IPS-20b (cell line): ENCODE results near the gene CLMN.

Experiments
- H3K27ac ChIP-seq: one replicate; pipeline ENCODE4 v1.5.1; 2013; ENCODE audit warnings: low read length
- H3K27me3 ChIP-seq: 2 replicates; pipeline ENCODE4 v1.6.1; 2013; ENCODE audit warnings: mild to moderate bottlenecking, low read length, inconsistent platforms; ENCODE audit not compliant: insufficient read depth
- H3K36me3 ChIP-seq: 2 replicates; pipeline ENCODE4 v1.6.1; 2013; ENCODE audit warnings: low read depth, mild to moderate bottlenecking, inconsistent platforms, low read length, moderate library complexity; ENCODE audit not compliant: insufficient read depth
- H3K4me1 ChIP-seq: 2 replicates; pipeline ENCODE4 v1.6.1; 2013; ENCODE audit warnings: mild to moderate bottlenecking, control low read depth, inconsistent platforms, low read length, moderate library complexity; ENCODE audit not compliant: insufficient read depth
- H3K4me3 ChIP-seq: 2 replicates; pipeline ENCODE4 v1.5.1; 2013; ENCODE audit warnings: mild to moderate bottlenecking, low read length, inconsistent platforms
- H3K9ac ChIP-seq: 2 replicates; pipeline ENCODE4 v1.6.1; 2013; ENCODE audit warnings: low read depth, mild to moderate bottlenecking, inconsistent platforms, low read length, moderate library complexity
- H3K9me3 ChIP-seq: 2 replicates; pipeline ENCODE4 v1.6.1; 2013; ENCODE audit warnings: mild to moderate bottlenecking, low read depth, low read length, inconsistent platforms; ENCODE audit not compliant: insufficient read depth

The CLMN gene

GRCh38 chr14:95340201-95340697 lies 20.5 kb upstream of the CLMN start:
- Histone ChIP-seq H3K4me1 (no peaks in the 10 kb centered on the region), H3K9me3 (no peaks in the 10 kb centered on the region), H3K27me3 (no peaks in the 10 kb centered on the region), H3K9ac (no peak overlapping the region), H3K27ac (no peak overlapping the region), H3K4me3 (no peak overlapping the region), H3K36me3 (no peaks in the 10 kb centered on the region)

GRCh38 chr14:95339301-95339865 lies 19.7 kb upstream of the CLMN start:
- H3K4me3 ChIP-seq, result no peak overlapping the region
- no peaks in the 10 kb centered on the region for H3K4me1 ChIP-seq
- no peak overlapping the region for H3K9ac ChIP-seq
- H3K27ac ChIP-seq, result no peak overlapping the region
- no peaks in the 10 kb centered on the region for H3K9me3 ChIP-seq
- H3K27me3 ChIP-seq, result no peaks in the 10 kb centered on the region
- H3K36me3 ChIP-seq, result no peaks in the 10 kb centered on the region

GRCh38 chr14:95338436-95338835 lies 18.7 kb upstream of the CLMN start:
- H3K4me1 ChIP-seq, result no peaks in the 10 kb centered on the region
- H3K27me3 ChIP-seq, result no peaks in the 10 kb centered on the region
- H3K27ac ChIP-seq, result no peak overlapping the region
- H3K9ac ChIP-seq, result no peak overlapping the region
- H3K4me3 ChIP-seq, result no peak overlapping the region
- H3K36me3 ChIP-seq, result no peaks in the 10 kb centered on the region
- no peaks in the 10 kb centered on the region for H3K9me3 ChIP-seq

GRCh38 chr14:95337041-95337595 lies 17.4 kb upstream of the CLMN start:
- Histone ChIP-seq H3K9me3 (no peaks in the 10 kb centered on the region), H3K27ac (no peak overlapping the region), H3K9ac (no peak overlapping the region), H3K36me3 (no peaks in the 10 kb centered on the region), H3K4me1 (no peaks in the 10 kb centered on the region), H3K27me3 (no peaks in the 10 kb centered on the region), H3K4me3 (no peak overlapping the region)

- Histone ChIP-seq H3K9ac (no peak overlapping the region), H3K9me3 (no peaks in the 10 kb centered on the region), H3K4me1 (no peaks in the 10 kb centered on the region), H3K27me3 (no peaks in the 10 kb centered on the region), H3K27ac (no peak overlapping the region), H3K4me3 (no peak overlapping the region), H3K36me3 (no peaks in the 10 kb centered on the region)
Observed at GRCh38 chr14:95336192-95336760, 16.6 kb upstream of the CLMN start.

GRCh38 chr14:95335071-95335470 lies 15.4 kb upstream of the CLMN start:
- no peaks in the 10 kb centered on the region for H3K9me3 ChIP-seq
- no peaks in the 10 kb centered on the region for H3K27me3 ChIP-seq
- no peak overlapping the region for H3K4me3 ChIP-seq
- H3K4me1 ChIP-seq, result no peaks in the 10 kb centered on the region
- H3K9ac ChIP-seq, result no peak overlapping the region
- H3K27ac ChIP-seq, result no peak overlapping the region
- no peaks in the 10 kb centered on the region for H3K36me3 ChIP-seq

- no peaks in the 10 kb centered on the region for H3K4me1 ChIP-seq
- H3K36me3 ChIP-seq, result no peaks in the 10 kb centered on the region
- no peak overlapping the region for H3K4me3 ChIP-seq
- H3K9ac ChIP-seq, result no peak overlapping the region
- H3K27me3 ChIP-seq, result no peaks in the 10 kb centered on the region
- no peak overlapping the region for H3K27ac ChIP-seq
- H3K9me3 ChIP-seq, result no peaks in the 10 kb centered on the region
Observed at GRCh38 chr14:95334044-95334443, 14.3 kb upstream of the CLMN start.

- Histone ChIP-seq H3K4me3 (no peak overlapping the region), H3K36me3 (no peaks in the 10 kb centered on the region), H3K9me3 (no peaks in the 10 kb centered on the region), H3K9ac (no peak overlapping the region), H3K27me3 (no peaks in the 10 kb centered on the region), H3K4me1 (no peaks in the 10 kb centered on the region), H3K27ac (no peak overlapping the region)
Observed at GRCh38 chr14:95332641-95333040, 12.9 kb upstream of the CLMN start.

GRCh38 chr14:95331708-95332408 lies 12.2 kb upstream of the CLMN start:
- Histone ChIP-seq H3K36me3 (no peaks in the 10 kb centered on the region), H3K9ac (no peak overlapping the region), H3K4me1 (no peaks in the 10 kb centered on the region), H3K9me3 (no peaks in the 10 kb centered on the region), H3K4me3 (no peak overlapping the region), H3K27ac (no peak overlapping the region), H3K27me3 (no peaks in the 10 kb centered on the region)

- Histone ChIP-seq H3K9ac (no peak overlapping the region), H3K4me3 (no peak overlapping the region), H3K9me3 (0 out of 2 replicates have a peak, but pooled peaks cover 3% of the 10 kb centered on the region), H3K4me1 (no peaks in the 10 kb centered on the region), H3K27ac (no peak overlapping the region), H3K36me3 (no peaks in the 10 kb centered on the region), H3K27me3 (no peaks in the 10 kb centered on the region)
Observed at GRCh38 chr14:95330591-95331370, 11.1 kb upstream of the CLMN start.

- H3K4me3 ChIP-seq, result no peak overlapping the region
- no peaks in the 10 kb centered on the region for H3K36me3 ChIP-seq
- H3K9me3 ChIP-seq, result 0 out of 2 replicates have a peak, but pooled peaks cover 3% of the 10 kb centered on the region
- H3K9ac ChIP-seq, result no peak overlapping the region
- no peaks in the 10 kb centered on the region for H3K4me1 ChIP-seq
- H3K27ac ChIP-seq, result no peak overlapping the region
- H3K27me3 ChIP-seq, result no peaks in the 10 kb centered on the region
Observed at GRCh38 chr14:95329941-95330340, 10.2 kb upstream of the CLMN start.
